Activated naive CD8-positive, alpha-beta T cell treated with anti-CD3 and anti-CD28 coated beads for 36 hours (primary cell): ENCODE results near the gene LMAN2. TPM values are rescaled to one million over a fixed set of nuclear protein-coding genes. Genes with fewer than 3 reads are reported as not detected.

Experiments used
- DNase-seq: peaks from one replicate; pipeline ENCODE4 v3.0.0; 2021
- H3K27ac Mint-ChIP-seq: one replicate; pipeline ENCODE4 v1.8.0; 2022; ENCODE audit warnings: mild to moderate bottlenecking, moderate library complexity, mixed read lengths
- H3K27me3 Mint-ChIP-seq: one replicate; pipeline ENCODE4 v1.8.0; 2022; ENCODE audit warnings: mild to moderate bottlenecking, mixed read lengths
- H3K36me3 Mint-ChIP-seq: one replicate; pipeline ENCODE4 v1.8.0; 2021; ENCODE audit warnings: mild to moderate bottlenecking, mixed read lengths
- H3K4me1 Mint-ChIP-seq: one replicate; pipeline ENCODE4 v1.8.0; 2021; ENCODE audit warnings: mixed read lengths
- H3K4me3 Mint-ChIP-seq: one replicate; pipeline ENCODE4 v1.8.0; 2022; ENCODE audit warnings: mild to moderate bottlenecking, moderate library complexity, mixed read lengths
- H3K9me3 Mint-ChIP-seq: one replicate; pipeline ENCODE4 v1.8.0; 2022; ENCODE audit warnings: mixed read lengths
- total RNA-seq, 2 experiments: library from RNA; stranded (reverse); gene quantifications; one replicate each; pipeline ENCODE4 v1.2.3, GENCODE V29; 2021

LMAN2 gene
- total RNA-seq, 2 experiments from 2014 or later, result 91.5 to 92.1 TPM

DNA sequence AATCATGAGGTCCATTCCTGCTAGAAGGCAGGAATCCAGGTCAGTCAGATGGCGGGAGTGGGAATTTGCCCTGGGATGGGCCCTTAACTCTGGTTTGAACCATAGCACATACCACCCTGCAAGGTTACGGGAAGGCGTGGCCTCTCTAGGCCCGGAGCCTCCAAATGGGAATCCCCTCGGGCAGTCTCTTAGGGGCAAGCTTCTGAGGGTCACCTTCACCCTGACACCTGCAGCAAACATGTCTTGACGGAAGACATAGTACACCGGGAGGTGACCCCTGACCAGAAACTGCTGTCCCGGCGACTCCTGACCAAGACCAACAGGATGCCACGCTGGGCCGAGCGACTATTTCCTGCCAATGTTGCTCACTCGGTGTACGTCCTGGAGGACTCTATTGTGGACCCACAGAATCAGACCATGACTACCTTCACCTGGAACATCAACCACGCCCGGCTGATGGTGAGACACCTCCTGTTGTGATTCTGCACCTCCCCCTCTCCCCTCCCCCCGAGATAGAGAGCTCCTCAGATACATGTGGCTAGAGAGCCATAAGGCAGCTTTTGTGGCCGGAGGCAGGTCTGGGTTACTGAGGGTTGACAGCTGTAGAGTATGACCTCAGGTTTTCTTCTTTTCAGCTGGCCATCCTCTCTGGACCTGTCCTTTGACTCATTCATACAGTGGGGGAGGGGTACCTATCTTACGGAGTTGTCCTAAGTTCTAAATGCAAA lies 46.9 kb downstream of the LMAN2 start:
- peak overlapping the region; percentile 93 for H3K4me3 Mint-ChIP-seq
- peaks cover 53% of the 10 kb centered on the region for H3K4me1 Mint-ChIP-seq
- H3K27ac Mint-ChIP-seq, result peak overlapping the region; percentile 84

DNA sequence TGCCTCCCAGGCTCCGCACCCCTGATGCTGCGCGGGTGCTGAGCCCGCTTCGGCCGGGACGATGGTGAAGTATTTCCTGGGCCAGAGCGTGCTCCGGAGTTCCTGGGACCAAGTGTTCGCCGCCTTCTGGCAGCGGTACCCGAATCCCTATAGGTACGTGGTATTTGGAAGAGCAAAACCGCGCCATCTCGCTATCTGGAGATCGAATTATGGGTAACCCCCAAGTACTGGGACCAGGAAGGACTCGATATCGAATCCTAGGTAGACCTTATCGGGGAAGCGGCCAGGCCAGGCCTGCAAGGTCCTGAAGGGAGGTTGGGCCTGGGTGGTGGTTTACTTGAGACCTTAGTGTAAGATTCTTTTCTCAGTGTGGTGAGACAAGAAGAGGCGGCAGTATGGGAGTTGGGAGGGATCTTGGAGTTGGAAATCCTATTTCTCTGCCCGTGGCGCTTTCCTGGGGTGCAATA lies 47.5 kb downstream of the LMAN2 start:
- Mint-ChIP-seq H3K27me3 (no peaks in the 10 kb centered on the region), H3K27ac (peak overlapping the region; percentile 84), H3K36me3 (peaks cover 42% of the 10 kb centered on the region), H3K9me3 (no peaks in the 10 kb centered on the region), H3K4me1 (peaks cover 59% of the 10 kb centered on the region), H3K4me3 (peak overlapping the region; percentile 93)
- DNase-seq, result no peak

More for the DNA sequence above, 46.9 kb downstream of the LMAN2 start:
- Mint-ChIP-seq H3K9me3 (no peaks in the 10 kb centered on the region), H3K36me3 (peaks cover 44% of the 10 kb centered on the region), H3K27me3 (no peaks in the 10 kb centered on the region)
- no peak for DNase-seq

GRCh38 chr5:177303121-177303924 lies 48.1 kb downstream of the LMAN2 start, which contains the start of the genes PRELID1 and RAB24:
Gene PRELID1 (plus strand): TSS chr5:177303799. CDS start chr5:177303986, 187 bp downstream.
Gene RAB24 (minus strand): TSS chr5:177303719. CDS start chr5:177303288, 431 bp downstream.
- Mint-ChIP-seq H3K4me1 (peaks cover 63% of the 10 kb centered on the region), H3K27me3 (no peaks in the 10 kb centered on the region), H3K9me3 (no peaks in the 10 kb centered on the region), H3K27ac (peak within 1 kb of the TSS; percentile 84), H3K4me3 (peak within 1 kb of the TSS; percentile 93), H3K36me3 (peaks cover 40% of the 10 kb centered on the region)
- peak; percentile 91 for DNase-seq

DNA sequence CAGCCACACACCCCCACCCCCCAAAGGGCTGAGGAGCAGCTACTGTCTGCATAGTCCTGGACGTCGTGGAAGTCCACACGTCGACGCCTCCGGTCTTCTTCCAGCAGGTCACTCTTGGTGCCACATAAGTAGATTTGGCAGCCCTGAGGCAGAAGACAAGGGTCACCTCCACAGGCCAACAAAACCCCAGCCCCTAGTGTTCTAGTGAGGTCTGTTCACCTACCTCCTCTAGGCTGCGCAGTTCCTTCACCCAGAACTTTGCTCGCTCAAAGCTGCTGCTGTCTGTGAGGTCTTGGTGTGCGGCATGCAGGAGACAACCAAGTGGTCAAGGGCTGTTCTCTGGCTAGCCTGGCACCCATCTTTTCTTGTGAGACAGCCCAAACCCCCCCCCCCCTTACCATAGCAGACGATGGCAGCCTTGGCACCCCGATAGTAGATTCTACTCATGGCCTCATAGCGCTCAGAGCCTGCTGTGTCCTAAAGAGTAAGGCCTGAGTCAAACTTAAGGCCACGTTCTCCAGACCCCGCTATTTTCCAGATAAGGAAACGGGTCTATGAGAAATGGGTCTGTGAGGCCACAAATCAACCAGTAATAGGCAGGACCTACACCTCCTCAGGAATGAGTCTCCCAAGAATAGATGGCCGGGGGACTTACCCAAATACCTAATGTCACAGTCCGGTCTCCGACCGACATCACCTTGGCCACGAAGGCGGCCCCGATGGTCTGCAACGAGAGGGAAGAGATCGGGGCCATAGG lies 48.9 kb downstream of the LMAN2 start:
- Mint-ChIP-seq H3K4me3 (peak overlapping the region; percentile 93), H3K9me3 (no peaks in the 10 kb centered on the region), H3K27me3 (no peaks in the 10 kb centered on the region), H3K27ac (peak overlapping the region; percentile 84), H3K36me3 (peaks cover 44% of the 10 kb centered on the region), H3K4me1 (peaks cover 70% of the 10 kb centered on the region)
- no peak for DNase-seq

GRCh38 chr5:177301503-177302165 lies 49.8 kb downstream of the LMAN2 start:
- no peaks in the 10 kb centered on the region for H3K27me3 Mint-ChIP-seq
- no peaks in the 10 kb centered on the region for H3K9me3 Mint-ChIP-seq
- peak overlapping the region; percentile 93 for H3K4me3 Mint-ChIP-seq
- H3K4me1 Mint-ChIP-seq, result peaks cover 74% of the 10 kb centered on the region
- peak overlapping the region; percentile 84 for H3K27ac Mint-ChIP-seq
- DNase-seq, result no peak
- H3K36me3 Mint-ChIP-seq, result peaks cover 43% of the 10 kb centered on the region

GRCh38 chr5:177300951-177301350 lies 50.5 kb downstream of the LMAN2 start:
- H3K9me3 Mint-ChIP-seq, result no peaks in the 10 kb centered on the region
- H3K27ac Mint-ChIP-seq, result peak overlapping the region; percentile 80
- H3K36me3 Mint-ChIP-seq, result peaks cover 44% of the 10 kb centered on the region

GRCh38 chr5:177300236-177300880 lies 51.1 kb downstream of the LMAN2 start:
- peaks cover 77% of the 10 kb centered on the region for H3K4me1 Mint-ChIP-seq
- H3K9me3 Mint-ChIP-seq, result no peaks in the 10 kb centered on the region
- DNase-seq, result peak; percentile 68
- no peaks in the 10 kb centered on the region for H3K27me3 Mint-ChIP-seq
- H3K27ac Mint-ChIP-seq, result peak overlapping the region; percentile 80
- peak overlapping the region; percentile 42 for H3K4me3 Mint-ChIP-seq
- peaks cover 45% of the 10 kb centered on the region for H3K36me3 Mint-ChIP-seq

More at GRCh38 chr5:177300951-177301350, 50.5 kb downstream of the LMAN2 start:
- DNase-seq, result no peak
- peak overlapping the region; percentile 42 for H3K4me3 Mint-ChIP-seq
- H3K27me3 Mint-ChIP-seq, result no peaks in the 10 kb centered on the region
- peaks cover 77% of the 10 kb centered on the region for H3K4me1 Mint-ChIP-seq

DNA sequence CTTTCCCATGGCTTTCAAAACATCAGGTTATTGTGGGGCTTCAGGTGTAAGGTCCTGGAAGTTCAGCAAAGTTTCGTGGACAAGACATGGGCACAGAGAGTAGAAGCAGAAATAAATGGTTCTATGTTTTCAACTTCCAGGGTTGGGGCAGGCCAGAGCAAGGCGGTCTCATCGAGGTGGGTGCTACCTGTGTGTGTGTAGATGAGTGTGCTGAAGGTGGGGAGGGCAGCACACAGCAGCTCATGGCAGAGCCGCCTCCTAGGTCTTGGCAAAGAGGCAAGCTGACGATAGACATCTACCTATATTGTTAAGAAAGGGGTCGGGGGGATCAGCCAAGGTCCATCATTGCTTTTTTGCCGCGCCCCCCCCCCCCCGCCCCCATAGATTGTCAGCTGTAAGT lies 51.8 kb downstream of the LMAN2 start:
- no peak overlapping the region for H3K4me3 Mint-ChIP-seq
- H3K4me1 Mint-ChIP-seq, result peaks cover 73% of the 10 kb centered on the region
- DNase-seq, result no peak
- peak overlapping the region; percentile 73 for H3K27ac Mint-ChIP-seq
- no peaks in the 10 kb centered on the region for H3K9me3 Mint-ChIP-seq
- H3K27me3 Mint-ChIP-seq, result no peaks in the 10 kb centered on the region
- peaks cover 45% of the 10 kb centered on the region for H3K36me3 Mint-ChIP-seq

- H3K27me3 Mint-ChIP-seq, result no peaks in the 10 kb centered on the region
- peaks cover 69% of the 10 kb centered on the region for H3K4me1 Mint-ChIP-seq
- H3K36me3 Mint-ChIP-seq, result peaks cover 34% of the 10 kb centered on the region
- no peak for DNase-seq
- H3K27ac Mint-ChIP-seq, result peak overlapping the region; percentile 43
- H3K9me3 Mint-ChIP-seq, result no peaks in the 10 kb centered on the region
- H3K4me3 Mint-ChIP-seq, result no peak overlapping the region
Observed at GRCh38 chr5:177297922-177298321, 53.5 kb downstream of the LMAN2 start.

GRCh38 chr5:177296581-177296980 lies 54.9 kb downstream of the LMAN2 start:
- H3K4me1 Mint-ChIP-seq, result peaks cover 58% of the 10 kb centered on the region
- H3K4me3 Mint-ChIP-seq, result peak overlapping the region; percentile 12
- H3K27me3 Mint-ChIP-seq, result no peaks in the 10 kb centered on the region
- no peaks in the 10 kb centered on the region for H3K9me3 Mint-ChIP-seq
- DNase-seq, result no peak
- H3K36me3 Mint-ChIP-seq, result peaks cover 33% of the 10 kb centered on the region
- H3K27ac Mint-ChIP-seq, result peak overlapping the region; percentile 73

DNA sequence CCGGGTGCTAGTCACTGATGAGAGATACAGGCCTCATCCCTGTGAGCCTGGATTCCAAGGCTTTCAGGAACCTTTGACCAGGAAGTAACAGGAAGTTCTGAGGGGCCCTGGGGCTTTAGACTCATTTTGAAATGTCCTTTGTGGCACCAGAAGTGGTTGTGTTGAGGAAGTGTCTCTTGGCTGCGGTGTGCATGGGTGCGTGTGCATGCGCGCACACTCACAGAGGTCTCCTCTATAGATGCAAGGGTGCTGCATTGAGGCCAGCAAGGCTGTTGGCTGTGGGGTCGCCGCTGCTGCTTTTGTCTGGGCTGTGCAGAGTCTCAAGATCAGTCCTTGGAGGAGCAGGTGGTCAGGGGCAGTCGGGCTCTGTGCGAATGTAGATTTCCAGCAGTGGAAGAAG lies 55.5 kb downstream of the LMAN2 start:
- Mint-ChIP-seq H3K27me3 (no peaks in the 10 kb centered on the region), H3K9me3 (no peaks in the 10 kb centered on the region), H3K36me3 (peaks cover 29% of the 10 kb centered on the region), H3K4me1 (peaks cover 52% of the 10 kb centered on the region), H3K4me3 (no peak overlapping the region), H3K27ac (peak overlapping the region; percentile 73)
- DNase-seq, result no peak

- no peaks in the 10 kb centered on the region for H3K27me3 Mint-ChIP-seq
- H3K4me3 Mint-ChIP-seq, result no peak overlapping the region
- H3K4me1 Mint-ChIP-seq, result peaks cover 41% of the 10 kb centered on the region
- H3K36me3 Mint-ChIP-seq, result peaks cover 26% of the 10 kb centered on the region
- no peak overlapping the region for H3K27ac Mint-ChIP-seq
- H3K9me3 Mint-ChIP-seq, result no peaks in the 10 kb centered on the region
- no peak for DNase-seq
Observed at GRCh38 chr5:177294632-177295031, 56.8 kb downstream of the LMAN2 start.

GRCh38 chr5:177293819-177294581 lies 57.5 kb downstream of the LMAN2 start:
- Mint-ChIP-seq H3K4me3 (no peak overlapping the region), H3K4me1 (peaks cover 35% of the 10 kb centered on the region), H3K36me3 (peaks cover 26% of the 10 kb centered on the region), H3K27me3 (no peaks in the 10 kb centered on the region), H3K27ac (no peak overlapping the region), H3K9me3 (no peaks in the 10 kb centered on the region)
- DNase-seq, result no peak
